Occipital lobe (tissue), 3 donors: ENCODE data around the gene ANTKMT. TPM values are rescaled to one million over a fixed set of nuclear protein-coding genes. Genes with fewer than 3 reads are reported as not detected.

Experiments
- DNase-seq: peaks from one replicate; lab custom pipeline; 2025; lab: John Stamatoyannopoulos, UW
- small RNA-seq: library from RNA; depleted of rRNA; stranded (forward); fragments of <200 nt; gene quantifications from one replicate; pipeline ENCODE3, GENCODE V24; 2014
- total RNA-seq: library from RNA; depleted of rRNA; stranded (reverse); fragments of >200 nt; gene quantifications from one replicate; pipeline ENCODE4 v1.2.3, GENCODE V29; 2014

The ANTKMT gene
- total RNA-seq, 1 donor from 2014 or later, result 11.5 TPM

DNA sequence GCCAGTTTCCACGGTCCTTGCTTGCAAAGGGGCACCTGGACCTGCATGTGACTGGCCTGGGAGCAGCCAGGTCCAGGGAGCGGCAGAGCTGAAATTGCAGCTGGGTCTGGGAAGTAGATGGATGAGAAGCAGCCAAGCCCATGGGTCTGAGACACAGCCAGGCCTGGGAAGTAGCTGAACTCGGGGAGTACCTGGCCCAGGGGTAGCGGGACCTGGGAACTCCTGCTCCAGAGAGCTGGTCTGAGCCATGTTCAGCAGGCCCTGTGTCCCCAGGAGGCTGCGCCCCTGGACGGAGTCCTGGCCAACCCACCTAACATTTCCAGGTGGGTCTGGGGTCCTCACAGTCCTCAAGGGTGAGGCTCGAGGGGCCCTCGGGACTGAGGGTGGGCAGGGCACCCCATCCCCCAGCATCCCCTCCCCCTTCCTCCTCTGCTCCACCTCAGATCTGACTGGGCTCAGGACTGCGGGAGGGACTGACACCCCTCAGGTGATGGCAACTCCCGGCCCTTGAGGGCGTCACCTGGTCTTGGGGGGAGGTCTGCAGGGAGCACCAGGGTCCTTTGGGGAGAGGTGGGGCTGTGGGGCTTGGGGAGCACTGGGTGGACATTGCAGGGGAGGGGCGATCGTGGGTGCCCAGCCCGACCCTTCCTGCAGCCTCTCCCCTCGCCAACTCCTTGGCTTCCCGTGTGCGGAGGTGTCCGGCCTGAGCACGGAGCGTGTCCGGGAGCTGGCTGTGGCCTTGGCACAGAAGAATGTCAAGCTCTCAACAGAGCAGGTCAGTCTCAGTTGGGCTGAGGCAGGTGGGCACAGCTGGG is 42.6 kb downstream of the ANTKMT start:
- DNase-seq, result no peak

DNA sequence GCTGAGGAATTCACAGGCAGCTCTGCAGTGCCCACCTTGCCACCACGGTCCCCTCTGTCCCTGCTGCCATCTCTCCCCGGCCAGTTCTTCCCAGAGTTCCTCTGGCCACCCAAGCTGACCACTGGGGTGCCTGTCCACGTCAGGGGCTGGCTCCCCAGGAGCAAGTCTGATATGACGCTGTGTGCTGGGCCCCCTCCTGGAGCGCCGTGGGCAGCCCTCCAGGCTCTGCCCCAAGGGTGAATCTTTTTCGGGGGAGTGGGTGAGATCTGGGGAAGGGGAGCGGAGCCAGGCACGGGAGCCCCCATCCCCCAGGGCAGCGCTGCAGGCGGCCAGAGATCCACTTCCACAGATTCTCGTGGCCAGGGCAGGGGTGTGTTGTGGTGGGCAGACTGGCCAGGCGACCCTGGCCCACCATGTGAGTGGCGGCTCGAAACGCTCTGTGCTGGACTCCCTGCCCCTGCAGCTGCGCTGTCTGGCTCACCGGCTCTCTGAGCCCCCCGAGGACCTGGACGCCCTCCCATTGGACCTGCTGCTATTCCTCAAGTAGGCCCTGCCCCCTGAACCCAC is 43.3 kb downstream of the ANTKMT start:
- no peak for DNase-seq

DNA sequence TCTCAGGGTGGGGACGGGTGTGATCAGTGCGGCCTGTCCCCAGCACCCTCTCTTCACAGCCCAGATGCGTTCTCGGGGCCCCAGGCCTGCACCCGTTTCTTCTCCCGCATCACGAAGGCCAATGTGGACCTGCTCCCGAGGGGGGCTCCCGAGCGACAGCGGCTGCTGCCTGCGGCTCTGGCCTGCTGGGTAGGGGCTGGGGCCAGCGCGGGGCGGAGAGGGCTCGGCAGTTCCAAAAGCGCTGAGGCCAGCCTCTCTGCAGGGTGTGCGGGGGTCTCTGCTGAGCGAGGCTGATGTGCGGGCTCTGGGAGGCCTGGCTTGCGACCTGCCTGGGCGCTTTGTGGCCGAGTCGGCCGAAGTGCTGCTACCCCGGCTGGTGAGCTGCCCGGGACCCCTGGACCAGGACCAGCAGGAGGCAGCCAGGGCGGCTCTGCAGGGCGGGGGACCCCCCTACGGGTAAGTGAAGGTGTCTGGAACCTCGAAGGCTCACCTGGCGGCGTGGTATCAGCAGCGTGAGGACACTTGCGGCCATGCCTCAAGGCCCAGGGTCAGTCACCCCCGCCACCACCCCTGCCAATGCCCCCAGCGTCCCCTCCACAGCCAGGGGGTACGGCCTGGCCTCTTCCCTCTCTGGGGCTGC is 44.0 kb downstream of the ANTKMT start:
- no peak for DNase-seq

DNA sequence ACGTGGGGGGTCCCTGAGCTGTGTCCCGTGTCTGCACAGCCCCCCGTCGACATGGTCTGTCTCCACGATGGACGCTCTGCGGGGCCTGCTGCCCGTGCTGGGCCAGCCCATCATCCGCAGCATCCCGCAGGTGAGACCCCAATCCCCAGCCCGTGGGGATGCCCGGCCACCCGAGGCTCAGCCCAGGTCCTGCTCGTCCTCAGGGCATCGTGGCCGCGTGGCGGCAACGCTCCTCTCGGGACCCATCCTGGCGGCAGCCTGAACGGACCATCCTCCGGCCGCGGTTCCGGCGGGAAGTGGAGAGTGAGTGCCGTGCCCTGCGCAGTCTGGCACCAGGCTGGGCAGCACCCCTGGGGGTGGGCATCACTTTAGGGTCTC is 44.5 kb downstream of the ANTKMT start:
- DNase-seq, result no peak

DNA sequence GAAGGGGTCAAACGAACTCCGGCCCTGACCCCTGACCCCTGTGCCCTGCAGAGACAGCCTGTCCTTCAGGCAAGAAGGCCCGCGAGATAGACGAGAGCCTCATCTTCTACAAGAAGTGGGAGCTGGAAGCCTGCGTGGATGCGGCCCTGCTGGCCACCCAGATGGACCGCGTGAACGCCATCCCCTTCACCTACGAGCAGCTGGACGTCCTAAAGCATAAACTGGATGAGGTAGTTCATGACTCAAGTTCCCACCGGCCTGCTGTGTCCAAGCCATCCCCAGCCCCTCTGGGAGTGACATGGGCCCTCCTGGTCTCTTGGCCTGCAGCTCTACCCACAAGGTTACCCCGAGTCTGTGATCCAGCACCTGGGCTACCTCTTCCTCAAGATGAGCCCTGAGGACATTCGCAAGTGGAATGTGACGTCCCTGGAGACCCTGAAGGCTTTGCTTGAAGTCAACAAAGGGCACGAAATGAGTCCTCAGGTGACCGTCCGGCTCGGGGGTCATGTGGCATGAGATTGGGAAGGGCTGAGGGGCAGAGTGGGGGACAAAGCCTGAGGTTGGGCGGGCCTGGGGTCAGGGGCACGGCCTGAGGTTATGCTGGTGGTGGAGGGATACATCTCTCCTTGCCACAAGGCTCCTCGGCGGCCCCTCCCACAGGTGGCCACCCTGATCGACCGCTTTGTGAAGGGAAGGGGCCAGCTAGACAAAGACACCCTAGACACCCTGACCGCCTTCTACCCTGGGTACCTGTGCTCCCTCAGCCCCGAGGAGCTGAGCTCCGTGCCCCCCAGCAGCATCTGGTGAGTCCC is 45.3 kb downstream of the ANTKMT start:
- DNase-seq, result no peak

DNA sequence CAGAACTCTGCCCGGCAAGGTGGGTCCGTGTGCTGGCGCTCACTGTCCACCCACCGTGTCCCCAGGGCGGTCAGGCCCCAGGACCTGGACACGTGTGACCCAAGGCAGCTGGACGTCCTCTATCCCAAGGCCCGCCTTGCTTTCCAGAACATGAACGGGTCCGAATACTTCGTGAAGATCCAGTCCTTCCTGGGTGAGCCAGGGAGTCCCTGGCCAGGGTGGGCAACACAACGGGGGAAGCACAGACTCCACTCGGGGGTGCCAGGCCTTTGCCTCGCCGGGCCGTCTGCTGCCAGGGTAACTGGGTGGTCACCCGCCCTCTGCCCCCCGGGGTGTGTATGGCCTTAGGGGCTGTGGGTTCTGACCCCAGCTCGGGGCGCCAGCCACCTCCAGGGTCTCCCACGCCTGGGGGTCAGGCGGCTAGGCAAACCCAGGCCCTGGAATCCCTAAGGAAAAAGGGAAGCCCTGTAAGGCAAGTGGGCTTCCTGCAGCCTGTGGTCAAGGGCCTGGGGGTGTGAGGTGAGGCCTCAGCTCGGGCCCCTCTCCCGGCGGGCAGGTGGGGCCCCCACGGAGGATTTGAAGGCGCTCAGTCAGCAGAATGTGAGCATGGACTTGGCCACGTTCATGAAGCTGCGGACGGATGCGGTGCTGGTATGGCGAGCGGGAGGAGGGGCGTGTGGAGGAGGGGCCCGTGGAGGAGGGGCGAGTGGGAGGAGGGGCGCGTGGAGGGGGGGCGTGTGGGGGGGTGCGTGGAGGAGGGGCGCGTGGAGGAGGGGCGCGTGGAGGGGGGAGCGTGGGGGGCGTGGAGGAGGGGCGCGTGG is 46.1 kb downstream of the ANTKMT start:
- no peak for DNase-seq

DNA sequence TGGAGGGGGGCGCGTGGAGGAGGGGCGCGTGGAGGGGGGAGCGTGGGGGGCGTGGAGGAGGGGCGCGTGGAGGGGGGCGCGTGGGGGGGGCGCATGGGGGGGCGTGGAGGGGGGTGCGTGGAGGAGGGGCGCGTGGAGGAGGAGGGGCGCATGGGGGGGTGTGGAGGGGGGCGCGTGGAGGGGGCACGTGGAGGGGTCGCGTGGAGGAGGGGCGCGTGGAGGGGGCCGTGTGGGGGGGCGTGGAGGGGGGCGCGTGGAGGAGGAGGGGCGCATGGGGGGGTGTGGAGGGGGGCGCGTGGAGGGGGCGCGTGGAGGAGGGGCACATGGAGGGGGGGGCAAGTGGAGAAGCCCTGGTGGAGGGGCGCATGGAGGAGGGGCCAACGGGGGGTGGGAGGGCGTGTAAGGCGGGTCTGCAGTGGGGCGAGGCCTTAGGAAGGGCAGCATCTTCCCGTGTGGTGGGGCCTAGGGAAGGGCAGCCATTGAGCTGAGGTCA is 46.8 kb downstream of the ANTKMT start:
- no peak for DNase-seq

DNA sequence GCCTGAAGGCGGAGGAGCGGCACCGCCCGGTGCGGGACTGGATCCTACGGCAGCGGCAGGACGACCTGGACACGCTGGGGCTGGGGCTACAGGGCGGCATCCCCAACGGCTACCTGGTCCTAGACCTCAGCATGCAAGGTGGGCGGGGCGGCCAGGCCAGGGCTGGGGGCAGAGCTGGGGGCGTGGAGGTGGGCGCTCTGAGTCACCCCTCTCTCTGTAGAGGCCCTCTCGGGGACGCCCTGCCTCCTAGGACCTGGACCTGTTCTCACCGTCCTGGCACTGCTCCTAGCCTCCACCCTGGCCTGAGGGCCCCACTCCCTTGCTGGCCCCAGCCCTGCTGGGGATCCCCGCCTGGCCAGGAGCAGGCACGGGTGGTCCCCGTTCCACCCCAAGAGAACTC is 47.5 kb downstream of the ANTKMT start:
- no peak for DNase-seq

DNA sequence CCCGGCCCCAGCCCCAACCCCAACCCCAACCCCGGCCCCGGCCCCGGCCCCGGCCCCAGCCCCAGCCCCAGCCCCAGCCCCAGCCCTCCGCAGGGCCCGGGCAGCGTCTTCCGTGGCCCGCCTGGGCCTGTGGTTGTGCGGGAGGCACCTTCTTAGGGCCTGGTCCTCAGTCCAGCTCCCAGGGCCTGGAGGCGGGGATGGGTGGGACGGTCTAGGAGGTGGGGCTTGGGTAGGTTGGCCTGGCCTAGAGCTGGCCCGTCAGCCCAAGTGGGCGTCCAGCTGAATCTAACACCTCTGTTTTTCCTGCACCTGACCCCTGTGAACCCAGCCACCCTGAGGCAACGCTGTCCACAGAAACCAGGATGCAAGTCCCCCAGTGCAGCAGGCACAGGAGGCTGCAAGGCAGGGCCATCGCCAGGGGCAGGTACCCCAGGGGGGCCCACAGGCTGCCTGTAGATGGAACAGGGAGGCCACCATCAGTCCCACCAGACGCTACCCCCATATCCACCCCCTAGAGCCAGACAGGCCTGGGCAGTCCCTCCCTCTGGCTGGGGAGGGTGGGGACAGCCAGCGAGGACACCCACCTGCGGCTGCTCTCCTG is 48.3 kb downstream of the ANTKMT start:
- DNase-seq, result no peak

DNA sequence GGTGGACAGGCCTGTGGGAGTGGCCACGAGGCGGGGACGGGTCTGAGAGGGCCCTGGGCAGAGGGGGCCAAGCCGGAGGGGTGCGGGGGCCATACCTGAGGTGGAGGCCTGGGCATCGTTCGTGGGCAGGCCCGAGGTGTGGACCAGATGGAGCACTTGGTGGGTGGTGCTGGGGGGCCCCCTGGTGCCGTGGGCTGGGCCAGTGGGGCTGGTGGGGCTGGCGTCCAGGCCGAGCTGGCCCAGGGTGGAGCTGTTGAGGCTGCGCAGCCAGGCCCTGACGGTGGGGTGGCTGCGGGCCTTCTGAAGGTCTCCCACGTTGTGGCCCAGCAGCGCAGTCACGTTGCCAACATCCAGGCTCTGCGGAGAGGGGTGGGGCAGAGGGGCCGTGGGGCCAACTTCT is 49.0 kb downstream of the ANTKMT start:
- DNase-seq, result no peak

DNA sequence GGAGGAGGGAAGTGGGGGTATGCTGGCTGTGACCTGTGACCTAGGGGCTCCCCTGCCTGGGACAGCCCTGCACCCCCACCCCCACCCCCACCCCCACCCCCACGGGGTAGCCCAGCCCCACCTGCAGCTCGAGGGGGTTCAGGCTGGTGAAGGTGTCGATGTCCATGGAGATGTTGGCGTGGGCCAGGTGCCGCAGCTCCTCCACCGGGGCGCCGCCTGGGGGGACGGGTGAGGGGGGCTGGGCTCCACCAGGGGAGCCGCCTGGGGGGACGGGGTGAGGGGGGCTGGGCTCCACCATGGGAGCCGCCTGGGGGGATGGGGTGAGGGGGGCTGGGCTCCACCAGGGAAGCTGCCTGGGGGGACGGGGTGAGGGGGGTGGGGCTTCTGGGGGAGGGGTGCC is 49.5 kb downstream of the ANTKMT start:
- no peak for DNase-seq

Small RNA genes lying within 50 kb of the gene (small RNA-seq; reads per million reads assigned to genes)
- gene MIR662, result not detected

Other genes with a start within 250 kb of the ANTKMT start
- gene CAPN15, start 193.4 kb upstream of the ANTKMT start, total RNA-seq, result 10.3 TPM
- gene PRR35, start 160.8 kb upstream of the ANTKMT start, total RNA-seq, result not detected
- gene NHLRC4, start 154.1 kb upstream of the ANTKMT start, total RNA-seq, result 0.31 TPM
- 18.1 TPM for gene PIGQ, start 151.2 kb upstream of the ANTKMT start, total RNA-seq
- gene RAB40C, start 131.1 kb upstream of the ANTKMT start, total RNA-seq, result 24.2 TPM
- 0.47 TPM for gene WFIKKN1, start 90.2 kb upstream of the ANTKMT start, total RNA-seq
- 25.3 TPM for gene METTL26, start 84.8 kb upstream of the ANTKMT start, total RNA-seq
- 8.9 TPM for gene MCRIP2, start 79.3 kb upstream of the ANTKMT start, total RNA-seq
- 7.2 TPM for gene WDR90, start 71.8 kb upstream of the ANTKMT start, total RNA-seq
- 20.9 TPM for gene RHOT2, start 53.0 kb upstream of the ANTKMT start, total RNA-seq
- gene RHBDL1, start 45.5 kb upstream of the ANTKMT start, total RNA-seq, result 1.4 TPM
- 49.9 TPM for gene STUB1, start 40.7 kb upstream of the ANTKMT start, total RNA-seq
- 14.3 TPM for gene JMJD8, start 36.8 kb upstream of the ANTKMT start, total RNA-seq
- 3.0 TPM for gene WDR24, start 30.7 kb upstream of the ANTKMT start, total RNA-seq
- 3.7 TPM for gene FBXL16, start 15.3 kb upstream of the ANTKMT start, total RNA-seq
- 16.7 TPM for gene METRN, start 6.0 kb upstream of the ANTKMT start, total RNA-seq
- 4.2 TPM for gene CCDC78, start 5.3 kb downstream of the ANTKMT start, total RNA-seq
- 7.0 TPM for gene HAGHL, start 6.0 kb downstream of the ANTKMT start, total RNA-seq
- 48.8 TPM for gene CIAO3, start 19.9 kb downstream of the ANTKMT start, total RNA-seq
- not detected for gene MSLN, start 39.6 kb downstream of the ANTKMT start, total RNA-seq
- 11.2 TPM for gene RPUSD1, start 67.2 kb downstream of the ANTKMT start, total RNA-seq
- gene CHTF18, start 67.5 kb downstream of the ANTKMT start, total RNA-seq, result 8.9 TPM
- not detected for gene GNG13, start 79.6 kb downstream of the ANTKMT start, total RNA-seq
- 9.4 TPM for gene LMF1, start 249.8 kb downstream of the ANTKMT start, total RNA-seq